Uterus (tissue), 4 donors: Measurements from ENCODE around the gene MYH7. TPM values are rescaled to one million over a fixed set of nuclear protein-coding genes. Genes with fewer than 3 reads are reported as not detected.
"Not testable (repeated sequence)": the region's sequence is repeated elsewhere in the genome, so short reads cannot be mapped to it uniquely, and the experiment has no call there.

Source experiments
- DNase-seq, 2 donors: peaks; one replicate each; pipeline ENCODE4 v3.0.0-alpha.2; 2019 to 2020
- H3K27ac ChIP-seq, 2 donors: fragments of 200-600 bp; sonication (generic); 1 replicate in 1 of 2; 2 replicates in 1 of 2; pipeline ENCODE4 v1.5.1; 2016 to 2018
- H3K27me3 ChIP-seq, 2 donors: fragments of 200-600 bp; sonication (generic); one replicate each; pipeline ENCODE4 v1.5.1; 2018 to 2019; ENCODE audit warnings: control low read depth in 1 of 2
- H3K36me3 ChIP-seq, 2 donors: fragments of 200-600 bp; sonication (generic); one replicate each; pipeline ENCODE4 v1.5.1; 2019; ENCODE audit warnings: control low read depth in 1 of 2
- H3K4me1 ChIP-seq, 2 donors: fragments of 200-600 bp; sonication (generic); one replicate each; pipeline ENCODE4 v1.5.1; 2018 to 2019; ENCODE audit warnings: control low read depth in 1 of 2
- H3K4me3 ChIP-seq, 2 donors: fragments of 200-600 bp; sonication (generic); 1 replicate in 1 of 2; 2 replicates in 1 of 2; pipeline ENCODE4 v1.5.1; 2018 to 2019; ENCODE audit warnings: mild to moderate bottlenecking in 1 of 2
- H3K9me3 ChIP-seq, 2 donors: fragments of 200-600 bp; sonication (generic); one replicate each; pipeline ENCODE4 v1.5.1; 2019; ENCODE audit warnings: control low read depth in 1 of 2
- CTCF ChIP-seq, 4 experiments: fragments of 200-600 bp in 2 of 4; fragments of 450-650 bp in 2 of 4; sonication (generic) in 2 of 4; IDR thresholded peaks; one replicate each; pipeline ENCODE4 v1.5.1; 2016 to 2019; ENCODE audit warnings: antibody characterized with exemption in 4 of 4, mild to moderate bottlenecking in 2 of 4, moderate library complexity in 1 of 4
- POLR2A ChIP-seq, 2 donors: fragments of 450-650 bp; IDR thresholded peaks; one replicate each; pipeline ENCODE4 v1.6.1; 2016; ENCODE audit warnings: antibody characterized with exemption in 2 of 2, mild to moderate bottlenecking in 1 of 2, moderate library complexity in 1 of 2
- intact Hi-C: fragments of 100-400 bp; cut with DNase I; formaldehyde crosslinking; loops from one replicate; pipeline ENCODE4 v1.15.1; 2023; ENCODE audit warnings: low total_unique reads
- total RNA-seq, 4 donors: library from RNA; depleted of rRNA in 3 of 4; stranded (reverse); fragments of >200 nt in 3 of 4; gene quantifications; one replicate each; pipeline versions ENCODE4 v1.1.0 to v1.2.4, GENCODE V29; 2014 to 2023
- donor health status: DM: yes; HTN: yes; CAD: no.

The MYH7 gene
- total RNA-seq, 4 donors from 2014 or later, result 1.6 TPM; not detected in 3

DNA sequence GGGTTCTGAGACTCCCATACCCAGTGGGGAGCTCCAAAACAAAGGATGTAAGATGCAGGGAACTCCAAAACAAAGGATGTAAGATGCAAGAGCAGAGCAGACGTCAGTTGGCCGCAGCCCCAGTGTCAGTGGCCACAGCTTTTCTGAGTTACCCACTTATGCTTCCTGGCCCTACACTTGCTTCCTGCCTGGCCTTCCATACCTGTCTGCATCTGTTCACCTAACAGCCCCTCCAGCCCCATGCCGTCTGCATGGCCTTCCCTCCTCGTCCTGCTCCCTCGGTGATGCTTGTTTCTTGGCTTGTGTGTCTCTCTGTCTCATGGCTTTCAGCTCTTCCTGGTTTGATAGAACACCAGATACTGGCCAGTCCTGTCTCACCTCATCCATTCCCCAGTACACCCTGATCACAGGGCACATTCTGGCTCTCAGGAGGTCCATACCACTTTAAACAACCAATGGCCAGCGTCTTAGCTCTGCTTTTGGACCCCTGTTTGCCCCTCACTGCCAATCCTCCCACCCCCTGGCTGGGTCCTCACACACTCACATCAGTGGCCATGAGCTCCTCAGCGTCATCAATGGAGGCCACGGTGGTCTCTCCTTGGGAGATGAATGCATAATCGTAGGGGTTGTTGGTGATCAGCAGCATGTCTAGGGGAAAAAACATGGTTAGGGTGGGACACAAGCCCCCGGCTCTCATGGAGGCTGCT, 5.3 kb downstream of the MYH7 start:
- Histone ChIP-seq H3K27ac (no peak overlapping the region), H3K27me3 (no peaks in the 10 kb centered on the region), H3K4me3 (no peak overlapping the region), H3K9me3 (no peaks in the 10 kb centered on the region), H3K36me3 (no peaks in the 10 kb centered on the region), H3K4me1 (no peaks in the 10 kb centered on the region)
- TF ChIP-seq CTCF (IDR thresholded peaks at IDR 0.05) (no peak), POLR2A (IDR thresholded peaks at IDR 0.05) (no peak)
- no peak for DNase-seq
- intact Hi-C loops, result no loop called here

DNA sequence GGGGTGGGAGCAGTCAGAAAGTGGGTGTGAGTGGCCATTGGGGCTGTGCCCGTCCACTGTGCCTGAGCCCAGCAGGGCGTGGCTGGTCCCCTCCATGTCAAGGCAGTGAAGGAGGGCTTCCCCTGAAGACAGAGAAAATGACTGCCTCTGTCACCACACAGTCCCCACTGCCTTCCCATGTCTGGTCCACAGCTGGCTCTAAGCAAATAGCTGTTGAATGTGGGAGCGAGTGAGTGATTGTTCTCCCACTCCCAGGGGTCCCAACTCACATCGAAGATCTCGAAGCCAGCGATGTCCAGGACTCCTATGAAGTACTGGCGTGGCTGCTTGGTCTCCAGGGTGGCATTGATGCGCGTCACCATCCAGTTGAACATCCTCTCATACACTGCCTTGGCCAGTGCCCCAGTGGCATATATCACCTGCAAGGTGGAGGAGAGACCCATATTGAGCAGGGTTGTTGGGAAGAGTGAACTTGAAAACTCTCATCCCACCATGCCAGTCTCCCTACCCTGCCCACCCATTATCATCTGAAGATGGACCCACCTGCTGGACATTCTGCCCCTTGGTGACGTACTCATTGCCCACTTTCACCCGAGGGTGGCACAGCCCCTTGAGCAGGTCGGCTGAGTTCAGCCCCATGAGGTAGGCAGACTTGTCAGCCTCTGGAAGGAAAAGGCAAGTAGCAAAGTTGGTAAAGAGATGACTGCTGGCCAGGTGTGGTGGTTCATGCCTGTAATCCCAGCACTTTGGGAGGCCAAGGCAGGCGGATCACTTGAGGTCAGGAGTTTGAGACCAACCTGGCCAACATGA, 6.6 kb downstream of the MYH7 start:
- H3K27ac ChIP-seq, result no peak overlapping the region
- H3K9me3 ChIP-seq, result no peaks in the 10 kb centered on the region
- intact Hi-C loops, result no loop called here
- no peak overlapping the region for H3K4me3 ChIP-seq
- H3K27me3 ChIP-seq, result no peaks in the 10 kb centered on the region
- no peaks in the 10 kb centered on the region for H3K36me3 ChIP-seq
- DNase-seq, result no peak
- TF ChIP-seq POLR2A (IDR thresholded peaks at IDR 0.05), result no peak
- TF ChIP-seq CTCF (IDR thresholded peaks at IDR 0.05), result no peak
- no peaks in the 10 kb centered on the region for H3K4me1 ChIP-seq

DNA sequence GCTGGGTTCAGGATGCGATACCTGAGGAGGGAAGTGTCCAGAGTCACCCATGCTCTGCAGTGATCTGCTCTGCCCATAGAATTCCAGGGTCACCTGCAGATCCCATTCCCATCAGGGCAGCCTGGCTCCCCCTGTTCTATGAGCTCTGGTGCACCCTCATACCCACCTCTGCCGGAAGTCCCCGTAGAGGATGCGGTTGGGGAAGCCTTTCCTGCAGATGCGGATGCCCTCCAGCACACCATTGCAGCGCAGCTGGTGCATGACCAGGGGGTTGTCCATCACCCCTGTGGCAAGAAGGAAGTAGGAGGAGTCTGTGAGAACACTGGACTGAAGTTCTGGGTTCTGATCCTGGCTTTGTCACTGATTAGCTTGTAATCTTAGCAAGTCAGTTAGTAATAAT, 9.7 kb downstream of the MYH7 start:
- H3K9me3 ChIP-seq, H3K27ac ChIP-seq, intact Hi-C loops, H3K4me1 ChIP-seq, DNase-seq, H3K27me3 ChIP-seq, H3K36me3 ChIP-seq, H3K4me3 ChIP-seq: not testable (repeated sequence)

GRCh38 chr14:23425169-23425568, 10.3 kb downstream of the MYH7 start:
- Histone ChIP-seq H3K27ac (no peak overlapping the region), H3K4me3 (no peak overlapping the region), H3K36me3 (no peaks in the 10 kb centered on the region), H3K4me1 (no peaks in the 10 kb centered on the region), H3K27me3 (no peaks in the 10 kb centered on the region), H3K9me3 (no peaks in the 10 kb centered on the region)
- intact Hi-C loops, result no loop called here
- no peak for DNase-seq
- TF ChIP-seq CTCF (IDR thresholded peaks at IDR 0.05) (no peak), POLR2A (IDR thresholded peaks at IDR 0.05) (no peak)

GRCh38 chr14:23423657-23424056, 11.8 kb downstream of the MYH7 start:
- no peak for TF ChIP-seq CTCF (IDR thresholded peaks at IDR 0.05)
- TF ChIP-seq POLR2A (IDR thresholded peaks at IDR 0.05), result no peak
- H3K27me3 ChIP-seq, result no peaks in the 10 kb centered on the region
- no peaks in the 10 kb centered on the region for H3K4me1 ChIP-seq
- no peaks in the 10 kb centered on the region for H3K9me3 ChIP-seq
- intact Hi-C loops, result no loop called here
- H3K4me3 ChIP-seq, result no peak overlapping the region
- H3K36me3 ChIP-seq, result no peaks in the 10 kb centered on the region
- no peak overlapping the region for H3K27ac ChIP-seq
- no peak for DNase-seq
